Epithelial cell of esophagus (primary cell): Measurements from ENCODE around the gene FOXO4.

ENCODE experiments used
- DNase-seq: peaks from one replicate; pipeline ENCODE4 v3.0.0; 2010; ENCODE audit warnings: low read depth
- H3K4me3 ChIP-seq: 2 replicates; pipeline ENCODE4 v1.5.1; 2011; ENCODE audit warnings: mild to moderate bottlenecking, low read length, control low read depth
- CTCF ChIP-seq: IDR thresholded peaks from 2 replicates; pipeline ENCODE4 v1.5.1; 2011; ENCODE audit warnings: low read depth, mild to moderate bottlenecking, low read length, control low read depth, inconsistent platforms; ENCODE audit not compliant: insufficient read depth; ENCODE audit errors: missing control alignments

FOXO4 gene

GRCh38 chrX:71117358-71117757 is 21.7 kb downstream of the FOXO4 start:
- no peak overlapping the region for H3K4me3 ChIP-seq
- TF ChIP-seq CTCF: no peak
- DNase-seq: no peak

- TF ChIP-seq CTCF: no peak
- peak; percentile 61 for DNase-seq
- peak within 1 kb of the TSS; percentile 57 for H3K4me3 ChIP-seq
Observed at GRCh38 chrX:71118032-71118984, 22.7 kb downstream of the FOXO4 start, which contains the start of gene MED12. Gene MED12 (plus strand): TSS chrX:71118596. CDS start chrX:71118755, 159 bp downstream.

- no peak for TF ChIP-seq CTCF
- DNase-seq: no peak
Observed at GRCh38 chrX:71118985-71119535, 23.4 kb downstream of the FOXO4 start.

GRCh38 chrX:71128166-71128833 is 32.6 kb downstream of the FOXO4 start:
- DNase-seq: no peak
- TF ChIP-seq CTCF: no peak
- H3K4me3 ChIP-seq: no peak overlapping the region

More at GRCh38 chrX:71118985-71119535, 23.4 kb downstream of the FOXO4 start:
- peak overlapping the region; percentile 57 for H3K4me3 ChIP-seq

- DNase-seq: peak; percentile 57
- no peak overlapping the region for H3K4me3 ChIP-seq
- TF ChIP-seq CTCF: peak; percentile 85
Observed at GRCh38 chrX:71128915-71129765, 33.5 kb downstream of the FOXO4 start.

- H3K4me3 ChIP-seq: no peak overlapping the region
- no peak for DNase-seq
- no peak for TF ChIP-seq CTCF
Observed at GRCh38 chrX:71131510-71131909, 35.9 kb downstream of the FOXO4 start.
